Central memory CD8-positive, alpha-beta T cell (primary cell): ENCODE measurements around the gene SRM.
"Not testable (repeated sequence)": the region's sequence is repeated elsewhere in the genome, so short reads cannot be mapped to it uniquely, and the experiment has no call there.

Source experiments
- ATAC-seq: fragments of 150-1000 bp; cut with Tn5 transposase; replicated peaks from 2 replicates; pipeline ENCODE4 v1.10.0; 2022; ENCODE audit warnings: mild to moderate bottlenecking, moderate FRiP score, moderate number of reproducible peaks; ENCODE audit not compliant: poor library complexity, severe bottlenecking; ENCODE audit errors: extremely low read depth
- DNase-seq, 2 donors: peaks; one replicate each; pipeline ENCODE4 v3.0.0; 2021; ENCODE audit warnings: low spot score in 2 of 2
- H3K27ac Mint-ChIP-seq: one replicate; pipeline ENCODE4 v1.8.0; 2022; ENCODE audit warnings: low read depth, mild to moderate bottlenecking, moderate library complexity, mixed read lengths
- H3K27me3 Mint-ChIP-seq: one replicate; pipeline ENCODE4 v1.8.0; 2022; ENCODE audit warnings: mixed read lengths
- H3K36me3 Mint-ChIP-seq: one replicate; pipeline ENCODE4 v1.8.0; 2022; ENCODE audit warnings: mild to moderate bottlenecking, moderate library complexity, mixed read lengths; ENCODE audit not compliant: insufficient read depth
- H3K4me1 Mint-ChIP-seq: one replicate; pipeline ENCODE4 v1.8.0; 2022; ENCODE audit warnings: mixed read lengths
- H3K4me3 Mint-ChIP-seq: one replicate; pipeline ENCODE4 v1.8.0; 2022; ENCODE audit warnings: mild to moderate bottlenecking, moderate library complexity, mixed read lengths
- H3K9me3 Mint-ChIP-seq: one replicate; pipeline ENCODE4 v1.8.0; 2022; ENCODE audit warnings: mixed read lengths

The SRM gene

GRCh38 chr1:11037019-11037739 lies 22.6 kb downstream of the SRM start:
- not testable (repeated sequence) for H3K4me3 Mint-ChIP-seq, H3K27me3 Mint-ChIP-seq, H3K4me1 Mint-ChIP-seq, ATAC-seq, DNase-seq, H3K36me3 Mint-ChIP-seq, H3K27ac Mint-ChIP-seq, H3K9me3 Mint-ChIP-seq

- Mint-ChIP-seq H3K4me1 (peaks cover 5% of the 10 kb centered on the region), H3K9me3 (no peaks in the 10 kb centered on the region), H3K27ac (no peak overlapping the region), H3K4me3 (no peak overlapping the region), H3K27me3 (no peaks in the 10 kb centered on the region), H3K36me3 (peaks cover 23% of the 10 kb centered on the region)
- ATAC-seq = no peak
- DNase-seq = no peak
Measured at GRCh38 chr1:11031624-11032262, 28.1 kb downstream of the SRM start.

GRCh38 chr1:11030865-11031264 lies 29.0 kb downstream of the SRM start:
- DNase-seq = no peak
- Mint-ChIP-seq H3K27ac (no peak overlapping the region), H3K4me1 (peaks cover 6% of the 10 kb centered on the region), H3K4me3 (no peak overlapping the region), H3K27me3 (no peaks in the 10 kb centered on the region), H3K36me3 (peaks cover 30% of the 10 kb centered on the region), H3K9me3 (no peaks in the 10 kb centered on the region)
- ATAC-seq = no peak

GRCh38 chr1:11028018-11028417 lies 31.8 kb downstream of the SRM start:
- peaks cover 54% of the 10 kb centered on the region for H3K36me3 Mint-ChIP-seq
- DNase-seq (no peak), ATAC-seq (no peak)
- no peak overlapping the region for H3K27ac Mint-ChIP-seq
- H3K4me3 Mint-ChIP-seq = no peak overlapping the region
- no peaks in the 10 kb centered on the region for H3K9me3 Mint-ChIP-seq
- peaks cover 20% of the 10 kb centered on the region for H3K4me1 Mint-ChIP-seq
- H3K27me3 Mint-ChIP-seq = no peaks in the 10 kb centered on the region

GRCh38 chr1:11027316-11027715 lies 32.5 kb downstream of the SRM start:
- H3K4me1 Mint-ChIP-seq = peaks cover 23% of the 10 kb centered on the region
- no peaks in the 10 kb centered on the region for H3K9me3 Mint-ChIP-seq
- no peak for DNase-seq

GRCh38 chr1:11026903-11027302 lies 32.9 kb downstream of the SRM start:
- Mint-ChIP-seq H3K9me3 (no peaks in the 10 kb centered on the region), H3K36me3 (peaks cover 65% of the 10 kb centered on the region), H3K27me3 (no peaks in the 10 kb centered on the region), H3K27ac (no peak overlapping the region), H3K4me3 (no peak overlapping the region), H3K4me1 (peaks cover 28% of the 10 kb centered on the region)
- ATAC-seq (no peak), DNase-seq (no peak)

More at GRCh38 chr1:11027316-11027715, 32.5 kb downstream of the SRM start:
- Mint-ChIP-seq H3K27me3 (no peaks in the 10 kb centered on the region), H3K36me3 (peaks cover 61% of the 10 kb centered on the region), H3K27ac (no peak overlapping the region), H3K4me3 (no peak overlapping the region)
- no peak for ATAC-seq

GRCh38 chr1:11026052-11026451 lies 33.8 kb downstream of the SRM start:
- ATAC-seq (no peak), DNase-seq (no peak)
- no peak overlapping the region for H3K4me3 Mint-ChIP-seq
- peaks cover 71% of the 10 kb centered on the region for H3K36me3 Mint-ChIP-seq
- no peaks in the 10 kb centered on the region for H3K27me3 Mint-ChIP-seq
- no peaks in the 10 kb centered on the region for H3K9me3 Mint-ChIP-seq
- peaks cover 30% of the 10 kb centered on the region for H3K4me1 Mint-ChIP-seq
- no peak overlapping the region for H3K27ac Mint-ChIP-seq

GRCh38 chr1:11025618-11026017 lies 34.2 kb downstream of the SRM start:
- no peak for DNase-seq
- Mint-ChIP-seq H3K4me3 (no peak overlapping the region), H3K36me3 (peaks cover 74% of the 10 kb centered on the region), H3K27me3 (no peaks in the 10 kb centered on the region), H3K4me1 (peaks cover 30% of the 10 kb centered on the region), H3K9me3 (no peaks in the 10 kb centered on the region), H3K27ac (no peak overlapping the region)
- no peak for ATAC-seq

GRCh38 chr1:11024874-11025203 lies 35.0 kb downstream of the SRM start:
- no peaks in the 10 kb centered on the region for H3K27me3 Mint-ChIP-seq
- H3K27ac Mint-ChIP-seq = no peak overlapping the region
- DNase-seq = no peak
- H3K36me3 Mint-ChIP-seq = peaks cover 78% of the 10 kb centered on the region
- H3K4me3 Mint-ChIP-seq = no peak overlapping the region
- no peaks in the 10 kb centered on the region for H3K9me3 Mint-ChIP-seq
- ATAC-seq = no peak
- peaks cover 30% of the 10 kb centered on the region for H3K4me1 Mint-ChIP-seq

GRCh38 chr1:11024154-11024873 lies 35.5 kb downstream of the SRM start:
- H3K36me3 Mint-ChIP-seq = peaks cover 82% of the 10 kb centered on the region
- no peak for DNase-seq
- peak overlapping the region; percentile 74 for H3K27ac Mint-ChIP-seq
- H3K9me3 Mint-ChIP-seq = no peaks in the 10 kb centered on the region
- no peak overlapping the region for H3K4me3 Mint-ChIP-seq
- ATAC-seq = no peak
- H3K4me1 Mint-ChIP-seq = peaks cover 30% of the 10 kb centered on the region
- no peaks in the 10 kb centered on the region for H3K27me3 Mint-ChIP-seq

GRCh38 chr1:11023201-11023600 lies 36.6 kb downstream of the SRM start:
- Mint-ChIP-seq H3K4me3 (no peak overlapping the region), H3K27ac (no peak overlapping the region), H3K9me3 (no peaks in the 10 kb centered on the region), H3K4me1 (peaks cover 37% of the 10 kb centered on the region), H3K27me3 (no peaks in the 10 kb centered on the region), H3K36me3 (peaks cover 87% of the 10 kb centered on the region)
- DNase-seq (no peak), ATAC-seq (no peak)

- H3K4me1 Mint-ChIP-seq = peaks cover 40% of the 10 kb centered on the region
- peaks cover 93% of the 10 kb centered on the region for H3K36me3 Mint-ChIP-seq
Measured at GRCh38 chr1:11019971-11020370, 39.8 kb downstream of the SRM start.

GRCh38 chr1:11019358-11019757 lies 40.5 kb downstream of the SRM start:
- not testable (repeated sequence) for DNase-seq, H3K9me3 Mint-ChIP-seq, H3K4me3 Mint-ChIP-seq, ATAC-seq, H3K27me3 Mint-ChIP-seq, H3K27ac Mint-ChIP-seq
- peaks cover 93% of the 10 kb centered on the region for H3K36me3 Mint-ChIP-seq
- H3K4me1 Mint-ChIP-seq = peaks cover 42% of the 10 kb centered on the region

More at GRCh38 chr1:11019971-11020370, 39.8 kb downstream of the SRM start:
- no peak for DNase-seq
- no peak overlapping the region for H3K4me3 Mint-ChIP-seq
- ATAC-seq = no peak
- H3K27me3 Mint-ChIP-seq = no peaks in the 10 kb centered on the region
- H3K9me3 Mint-ChIP-seq = no peaks in the 10 kb centered on the region
- no peak overlapping the region for H3K27ac Mint-ChIP-seq
